Naive thymus-derived CD4-positive, alpha-beta T cell (primary cell): Measurements from ENCODE around the gene TMEM212. TPM values are rescaled to one million over a fixed set of nuclear protein-coding genes. Genes with fewer than 3 reads are reported as not detected.

Experiments
- ATAC-seq: fragments of 150-1000 bp; cut with Tn5 transposase; 2 replicates; pipeline ENCODE4 v1.10.0; 2021; ENCODE audit warnings: mild to moderate bottlenecking, moderate library complexity
- CTCF ChIA-PET: fragments of 350-600 bp; sonication (Branson Sonifier 250); formaldehyde crosslinking; loops from one replicate; lab custom pipeline; 2021; ENCODE audit warnings: antibody characterized with exemption; lab: Charles Lee
- POLR2A ChIA-PET: fragments of 350-600 bp; sonication (Branson Sonifier 250); formaldehyde crosslinking; loops from one replicate; lab custom pipeline; 2021; ENCODE audit warnings: antibody characterized with exemption, inconsistent platforms; lab: Charles Lee
- DNase-seq, 9 donors: peaks; one replicate each; pipeline versions ENCODE4 v3.0.0 to v3.0.0-alpha.2; 2020 to 2022; ENCODE audit warnings: mixed read lengths in 1 of 9
- H3K27ac ChIP-seq: one replicate; pipeline ENCODE4 v1.7.0; 2013; ENCODE audit warnings: mild to moderate bottlenecking, low read depth, low read length, moderate library complexity
- H3K27me3 ChIP-seq, 2 donors: one replicate each; pipeline ENCODE4 v1.7.0; 2013; ENCODE audit warnings: low read length in 2 of 2, mild to moderate bottlenecking in 2 of 2, moderate library complexity in 2 of 2; ENCODE audit not compliant: control insufficient read depth in 2 of 2, insufficient read depth in 2 of 2
- H3K36me3 ChIP-seq, 3 experiments: 1 replicate in 2 of 3; 2 replicates in 1 of 3; pipeline ENCODE4 v1.7.0; 2013; ENCODE audit warnings: low read length in 3 of 3, mild to moderate bottlenecking in 3 of 3, moderate library complexity in 1 of 3; ENCODE audit not compliant: insufficient read depth in 3 of 3, control insufficient read depth in 2 of 3
- H3K4me1 ChIP-seq, 2 donors: one replicate each; pipeline ENCODE4 v1.7.0; 2013; ENCODE audit warnings: low read length in 2 of 2, mild to moderate bottlenecking in 2 of 2, moderate library complexity in 1 of 2; ENCODE audit not compliant: control insufficient read depth in 2 of 2, insufficient read depth in 2 of 2
- H3K4me3 ChIP-seq: 2 replicates; pipeline ENCODE4 v1.7.0; 2013; ENCODE audit warnings: mild to moderate bottlenecking, low read length
- H3K9me3 ChIP-seq, 3 experiments: 1 replicate in 2 of 3; 2 replicates in 1 of 3; pipeline ENCODE4 v1.7.0; 2013; ENCODE audit warnings: low read length in 3 of 3; ENCODE audit not compliant: control insufficient read depth in 2 of 3
- H3K27ac Mint-ChIP-seq, 9 donors: one replicate each; pipeline ENCODE4 v1.8.0; 2020 to 2022; ENCODE audit warnings: mixed read lengths in 9 of 9, mild to moderate bottlenecking in 8 of 9, moderate library complexity in 5 of 9, inconsistent platforms in 2 of 9
- H3K27me3 Mint-ChIP-seq, 5 donors: one replicate each; pipeline ENCODE4 v1.8.0; 2021 to 2022; ENCODE audit warnings: mixed read lengths in 5 of 5, mild to moderate bottlenecking in 1 of 5
- H3K36me3 Mint-ChIP-seq, 5 donors: one replicate each; pipeline ENCODE4 v1.8.0; 2020 to 2022; ENCODE audit warnings: mixed read lengths in 5 of 5, mild to moderate bottlenecking in 3 of 5, inconsistent platforms in 1 of 5
- H3K4me1 Mint-ChIP-seq, 7 donors: one replicate each; pipeline ENCODE4 v1.8.0; 2020 to 2022; ENCODE audit warnings: mixed read lengths in 7 of 7, mild to moderate bottlenecking in 3 of 7, inconsistent platforms in 1 of 7
- H3K4me3 Mint-ChIP-seq, 10 donors: one replicate each; pipeline ENCODE4 v1.8.0; 2020 to 2022; ENCODE audit warnings: mild to moderate bottlenecking in 10 of 10, mixed read lengths in 10 of 10, moderate library complexity in 6 of 10, inconsistent platforms in 2 of 10
- H3K9me3 Mint-ChIP-seq, 11 donors: one replicate each; pipeline ENCODE4 v1.8.0; 2020 to 2022; ENCODE audit warnings: mixed read lengths in 11 of 11, mild to moderate bottlenecking in 4 of 11, inconsistent platforms in 1 of 11, moderate library complexity in 1 of 11
- intact Hi-C, 2 donors: fragments of 100-400 bp; cut with micrococcal nuclease; formaldehyde crosslinking; loops; one replicate each; pipeline ENCODE4 v1.15.1; 2023
- polyA plus RNA-seq, 2 donors: library from polyadenylated mRNA; unstranded; fragments of 300-500 nt; fragmentation: Illumina TruSeq; gene quantifications; one replicate each; pipeline ENCODE4 v1.2.3, GENCODE V29; 2021
- total RNA-seq, 6 experiments: library from RNA in 5 of 6; stranded (reverse) in 5 of 6; gene quantifications; 1 replicate in 5 of 6; 2 replicates in 1 of 6; pipeline ENCODE4 v1.2.3 and lab custom pipeline; 2021 to 2026

TMEM212 gene
- total RNA-seq (not detected), polyA plus RNA-seq (not detected), total RNA-seq (lab: John Stamatoyannopoulos, UW) (not detected)

GRCh38 chr3:171842864-171843518 lies at the start of gene TMEM212:
TMEM212 (plus strand) TSS chr3:171843349; CDS start chr3:171843384, 35 bp downstream.
- Mint-ChIP-seq H3K9me3 (peaks cover 0 to 4% (median 0%) of the 10 kb centered on the region in 11 donors), H3K36me3 (peaks cover 0 to 3% (median 0%) of the 10 kb centered on the region in 5 donors), H3K4me3 (no peak within 1 kb of the TSS), H3K4me1 (peaks cover 0 to 17% (median 5%) of the 10 kb centered on the region in 7 donors), H3K27me3 (peaks cover 6 to 25% (median 9%) of the 10 kb centered on the region in 5 donors), H3K27ac (peak within 1 kb of the TSS in 1 of 9 donors; percentile 44)
- no peaks in the 10 kb centered on the region for H3K36me3 ChIP-seq
- no peaks in the 10 kb centered on the region for H3K4me1 ChIP-seq
- DNase-seq: no peak
- ChIA-PET CTCF (no interaction called here), POLR2A (no interaction called here)
- H3K9me3 ChIP-seq: no peaks in the 10 kb centered on the region
- H3K27me3 ChIP-seq: no peaks in the 10 kb centered on the region
- intact Hi-C loops: no loop called here
- no peak within 1 kb of the TSS for H3K27ac ChIP-seq
- ATAC-seq: no peak
- H3K4me3 ChIP-seq: no peak within 1 kb of the TSS

GRCh38 chr3:171796625-171797264 lies 46.4 kb upstream of the TMEM212 start:
- CTCF ChIA-PET: no interaction called here
- H3K27me3 Mint-ChIP-seq: peaks cover 0 to 6% (median 0%) of the 10 kb centered on the region in 5 donors
- DNase-seq (no peak), ATAC-seq (no peak)
- H3K9me3 Mint-ChIP-seq: no peaks in the 10 kb centered on the region
- H3K4me1 ChIP-seq: no peaks in the 10 kb centered on the region
- H3K4me1 Mint-ChIP-seq: no peaks in the 10 kb centered on the region
- no peak overlapping the region for H3K27ac Mint-ChIP-seq
- H3K27me3 ChIP-seq: no peaks in the 10 kb centered on the region
- no peak overlapping the region for H3K4me3 ChIP-seq
- intact Hi-C loops: no loop called here
- no peak overlapping the region for H3K4me3 Mint-ChIP-seq
- H3K9me3 ChIP-seq: no peaks in the 10 kb centered on the region
- no peaks in the 10 kb centered on the region for H3K36me3 ChIP-seq
- POLR2A ChIA-PET: no interaction called here
- H3K36me3 Mint-ChIP-seq: no peaks in the 10 kb centered on the region
- H3K27ac ChIP-seq: no peak overlapping the region

- no peaks in the 10 kb centered on the region for H3K27me3 ChIP-seq
- Mint-ChIP-seq H3K4me3 (no peak overlapping the region), H3K9me3 (no peaks in the 10 kb centered on the region), H3K36me3 (no peaks in the 10 kb centered on the region), H3K27me3 (peaks cover 0 to 4% (median 0%) of the 10 kb centered on the region in 5 donors), H3K27ac (no peak overlapping the region), H3K4me1 (no peaks in the 10 kb centered on the region)
- POLR2A ChIA-PET: no interaction called here
- H3K4me1 ChIP-seq: no peaks in the 10 kb centered on the region
- no peaks in the 10 kb centered on the region for H3K36me3 ChIP-seq
- CTCF ChIA-PET: no interaction called here
- H3K4me3 ChIP-seq: no peak overlapping the region
- no peak overlapping the region for H3K27ac ChIP-seq
- no peak for DNase-seq
- no peak for ATAC-seq
- intact Hi-C loops: no loop called here
- no peaks in the 10 kb centered on the region for H3K9me3 ChIP-seq
Measured at GRCh38 chr3:171797265-171797679, 45.9 kb upstream of the TMEM212 start.

GRCh38 chr3:171797873-171798272 lies 45.3 kb upstream of the TMEM212 start:
- intact Hi-C loops: no loop called here
- no peak overlapping the region for H3K4me3 ChIP-seq

GRCh38 chr3:171799501-171799900 lies 43.6 kb upstream of the TMEM212 start:
- Mint-ChIP-seq H3K27ac (no peak overlapping the region), H3K4me1 (no peaks in the 10 kb centered on the region), H3K36me3 (no peaks in the 10 kb centered on the region), H3K4me3 (no peak overlapping the region), H3K27me3 (peaks cover 0 to 13% (median 0%) of the 10 kb centered on the region in 5 donors), H3K9me3 (no peaks in the 10 kb centered on the region)
- ATAC-seq (no peak), DNase-seq (no peak)
- ChIA-PET POLR2A (no interaction called here), CTCF (no interaction called here)
- Histone ChIP-seq H3K27ac (no peak overlapping the region), H3K4me3 (no peak overlapping the region), H3K36me3 (no peaks in the 10 kb centered on the region), H3K4me1 (no peaks in the 10 kb centered on the region), H3K27me3 (no peaks in the 10 kb centered on the region), H3K9me3 (no peaks in the 10 kb centered on the region)
- intact Hi-C loops: no loop called here

More at GRCh38 chr3:171797873-171798272, 45.3 kb upstream of the TMEM212 start:
- H3K4me1 ChIP-seq: no peaks in the 10 kb centered on the region
- Mint-ChIP-seq H3K36me3 (no peaks in the 10 kb centered on the region), H3K4me3 (no peak overlapping the region), H3K4me1 (no peaks in the 10 kb centered on the region), H3K27me3 (peaks cover 0 to 4% (median 0%) of the 10 kb centered on the region in 5 donors), H3K27ac (no peak overlapping the region), H3K9me3 (no peaks in the 10 kb centered on the region)
- H3K27ac ChIP-seq: no peak overlapping the region
- no peaks in the 10 kb centered on the region for H3K36me3 ChIP-seq
- no peaks in the 10 kb centered on the region for H3K9me3 ChIP-seq
- no peak for ATAC-seq
- CTCF ChIA-PET: no interaction called here
- no peaks in the 10 kb centered on the region for H3K27me3 ChIP-seq
- POLR2A ChIA-PET: no interaction called here
- no peak for DNase-seq

GRCh38 chr3:171801738-171802589 lies 41.2 kb upstream of the TMEM212 start:
- no peak overlapping the region for H3K27ac Mint-ChIP-seq

More at GRCh38 chr3:171801738-171802589, 41.2 kb upstream of the TMEM212 start:
- Histone ChIP-seq H3K27me3 (no peaks in the 10 kb centered on the region), H3K4me3 (no peak overlapping the region), H3K36me3 (no peaks in the 10 kb centered on the region), H3K27ac (no peak overlapping the region), H3K9me3 (no peaks in the 10 kb centered on the region), H3K4me1 (no peaks in the 10 kb centered on the region)
- POLR2A ChIA-PET: no interaction called here
- no peak for ATAC-seq
- CTCF ChIA-PET: no interaction called here
- intact Hi-C loops: no loop called here
- H3K36me3 Mint-ChIP-seq: no peaks in the 10 kb centered on the region
- no peak for DNase-seq
- H3K9me3 Mint-ChIP-seq: no peaks in the 10 kb centered on the region
- no peak overlapping the region for H3K4me3 Mint-ChIP-seq
- no peaks in the 10 kb centered on the region for H3K4me1 Mint-ChIP-seq
- H3K27me3 Mint-ChIP-seq: peaks cover 0 to 18% (median 1%) of the 10 kb centered on the region in 5 donors
